GM12865 (cell line): Measurements from ENCODE around the gene ANKRD13D.
A peak's percentile ranks its signal among the peaks of the same experiment; 100 is the strongest.

Experiments used
- DNase-seq: peaks from one replicate; pipeline ENCODE4 v3.0.0; 2010; ENCODE audit warnings: low read depth
- H3K4me3 ChIP-seq: 2 replicates; pipeline ENCODE4 v1.5.1; 2011; ENCODE audit warnings: mild to moderate bottlenecking, low read depth, low read length, control low read depth
- TF ChIP-seq, protein P1 (sequence below): IDR thresholded peaks from 2 replicates; pipeline ENCODE4 v1.5.1; 2011; ENCODE audit warnings: low read length, control low read depth, low read depth, inconsistent platforms; ENCODE audit not compliant: insufficient read depth; ENCODE audit errors: missing control alignments

ANKRD13D gene

GRCh38 chr11:67261946-67262681 lies 27.0 kb upstream of the ANKRD13D start:
- DNase-seq: no peak
- no peak overlapping the region for H3K4me3 ChIP-seq
- TF ChIP-seq, protein P1, sequence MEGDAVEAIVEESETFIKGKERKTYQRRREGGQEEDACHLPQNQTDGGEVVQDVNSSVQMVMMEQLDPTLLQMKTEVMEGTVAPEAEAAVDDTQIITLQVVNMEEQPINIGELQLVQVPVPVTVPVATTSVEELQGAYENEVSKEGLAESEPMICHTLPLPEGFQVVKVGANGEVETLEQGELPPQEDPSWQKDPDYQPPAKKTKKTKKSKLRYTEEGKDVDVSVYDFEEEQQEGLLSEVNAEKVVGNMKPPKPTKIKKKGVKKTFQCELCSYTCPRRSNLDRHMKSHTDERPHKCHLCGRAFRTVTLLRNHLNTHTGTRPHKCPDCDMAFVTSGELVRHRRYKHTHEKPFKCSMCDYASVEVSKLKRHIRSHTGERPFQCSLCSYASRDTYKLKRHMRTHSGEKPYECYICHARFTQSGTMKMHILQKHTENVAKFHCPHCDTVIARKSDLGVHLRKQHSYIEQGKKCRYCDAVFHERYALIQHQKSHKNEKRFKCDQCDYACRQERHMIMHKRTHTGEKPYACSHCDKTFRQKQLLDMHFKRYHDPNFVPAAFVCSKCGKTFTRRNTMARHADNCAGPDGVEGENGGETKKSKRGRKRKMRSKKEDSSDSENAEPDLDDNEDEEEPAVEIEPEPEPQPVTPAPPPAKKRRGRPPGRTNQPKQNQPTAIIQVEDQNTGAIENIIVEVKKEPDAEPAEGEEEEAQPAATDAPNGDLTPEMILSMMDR: no peak

DNA sequence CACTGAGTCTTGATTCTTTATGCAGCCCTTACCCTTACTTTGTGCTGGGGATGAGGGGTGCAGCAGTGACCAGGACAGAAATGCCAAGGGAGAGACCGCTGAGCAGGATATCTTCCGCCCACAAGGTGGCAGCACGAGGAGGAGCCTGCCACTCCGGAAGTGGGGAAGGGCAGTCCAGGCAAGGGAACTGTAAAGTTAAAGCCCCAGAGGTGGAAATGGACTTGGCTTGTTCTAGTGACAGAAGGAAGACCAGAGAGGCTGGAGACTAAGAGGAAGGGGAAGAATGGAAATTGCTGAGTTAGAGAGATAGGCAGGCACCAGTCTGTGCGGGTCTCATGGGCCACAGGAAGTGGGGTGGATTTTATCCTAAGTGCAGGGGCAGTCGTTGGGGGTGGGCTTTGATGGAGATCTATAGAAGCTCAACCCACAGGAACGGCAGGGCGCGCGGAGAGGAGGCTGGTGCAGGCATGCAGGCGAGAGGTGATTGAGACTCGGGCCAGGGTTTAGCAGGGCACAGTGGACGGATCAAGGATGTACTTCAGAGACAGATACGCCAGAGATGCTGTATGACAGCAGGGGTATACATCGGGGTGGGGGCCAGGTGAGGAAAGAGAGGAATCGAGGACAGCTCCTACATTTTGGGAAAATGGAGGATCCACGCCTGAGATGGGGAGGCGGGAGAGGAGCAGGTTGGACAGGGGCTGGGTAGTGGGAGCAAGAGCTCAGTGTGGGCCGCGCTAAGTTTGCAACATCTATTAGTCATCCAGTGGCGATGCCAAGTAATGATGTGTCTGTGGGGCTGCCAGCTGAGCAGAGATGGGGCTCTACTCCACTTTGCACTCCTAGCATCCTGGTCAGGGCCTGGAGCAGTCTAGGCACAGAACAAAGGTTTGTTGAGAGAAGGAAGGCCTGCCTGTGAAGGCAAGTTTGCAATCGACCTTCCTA lies 26.1 kb upstream of the ANKRD13D start:
- peak; percentile 85 for DNase-seq
- H3K4me3 ChIP-seq: no peak overlapping the region
- TF ChIP-seq, protein P1: peak; percentile 80

DNA sequence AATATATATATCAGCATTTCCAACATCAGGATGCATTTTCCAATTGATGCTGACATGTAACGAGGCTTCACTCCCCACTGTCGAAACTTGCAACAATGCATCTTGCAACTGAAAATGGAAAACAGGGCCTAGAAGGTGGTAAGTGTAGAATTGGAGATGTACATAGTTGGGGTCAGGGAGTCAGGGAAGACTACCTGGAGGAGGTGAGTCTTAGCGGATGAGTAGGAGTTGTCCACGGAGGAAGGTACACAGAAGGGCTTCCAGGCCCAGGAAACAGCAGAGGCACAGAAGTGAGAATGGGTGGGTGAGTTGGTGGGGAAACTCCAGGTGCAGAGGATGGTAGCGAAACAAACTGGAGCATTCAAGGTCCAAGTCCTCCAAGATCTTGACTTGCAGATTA lies 24.8 kb upstream of the ANKRD13D start:
- H3K4me3 ChIP-seq: no peak overlapping the region
- TF ChIP-seq, protein P1: no peak
- DNase-seq: no peak

GRCh38 chr11:67264877-67265632 lies 24.0 kb upstream of the ANKRD13D start:
- TF ChIP-seq, protein P1: no peak
- no peak overlapping the region for H3K4me3 ChIP-seq
- no peak for DNase-seq

GRCh38 chr11:67265633-67266448 lies 23.3 kb upstream of the ANKRD13D start:
- TF ChIP-seq, protein P1: peak; percentile 74
- no peak overlapping the region for H3K4me3 ChIP-seq
- DNase-seq: peak; percentile 81
